Suprapubic skin (tissue), 4 donors: Measurements from ENCODE around the gene SMCO1.
"Not testable (repeated sequence)": the region's sequence is repeated elsewhere in the genome, so short reads cannot be mapped to it uniquely, and the experiment has no call there.

Experiments used
- CTCF ChIP-seq, 2 donors: fragments of 200-600 bp in 1 of 2; fragments of 450-650 bp in 1 of 2; sonication (generic) in 1 of 2; IDR thresholded peaks; one replicate each; pipeline ENCODE4 v1.5.1; 2016 to 2019; ENCODE audit warnings: antibody characterized with exemption in 2 of 2, mild to moderate bottlenecking in 1 of 2, moderate library complexity in 1 of 2
- EP300 ChIP-seq: sonication (generic); formaldehyde crosslinking; IDR thresholded peaks from one replicate; pipeline ENCODE4 v1.6.1; 2017; ENCODE audit warnings: antibody characterized with exemption
- POLR2A ChIP-seq, 2 donors: fragments of 450-650 bp; IDR thresholded peaks; one replicate each; pipeline ENCODE4 v1.6.1; 2017; ENCODE audit warnings: antibody characterized with exemption in 2 of 2, mild to moderate bottlenecking in 2 of 2, moderate library complexity in 2 of 2
- POLR2AphosphoS5 ChIP-seq, 3 donors: sonication (generic); formaldehyde crosslinking; IDR thresholded peaks; one replicate each; pipeline ENCODE4 v1.6.1; 2017; ENCODE audit warnings: antibody characterized with exemption in 3 of 3

DNA sequence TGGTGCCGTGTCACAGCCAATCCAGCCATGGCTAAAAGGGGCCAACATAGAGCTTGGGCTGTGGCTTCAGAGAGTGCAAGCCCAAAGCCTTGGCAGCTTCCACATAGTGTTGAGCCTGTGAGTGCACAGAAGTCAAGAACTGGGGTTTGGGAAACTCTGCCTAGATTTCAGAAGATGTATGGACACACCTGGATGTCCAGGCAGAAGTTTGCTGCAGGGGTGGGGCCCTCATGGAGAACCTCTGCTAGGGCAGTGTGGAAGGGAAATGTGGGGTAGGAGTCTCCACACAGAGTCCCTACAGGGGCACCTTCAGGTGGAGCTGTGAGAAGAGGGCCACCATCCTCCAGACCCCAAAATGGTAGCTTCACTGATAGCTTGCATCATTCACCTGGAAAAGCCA is 34.2 kb upstream of the SMCO1 start:
- not testable (repeated sequence) for TF ChIP-seq CTCF (IDR thresholded peaks at IDR 0.05); EP300; POLR2A (IDR thresholded peaks at IDR 0.05); POLR2AphosphoS5 (IDR thresholded peaks at IDR 0.05)
